Measurements from ENCODE around the gene BATF3. TPM values are rescaled to one million over a fixed set of nuclear protein-coding genes. Genes with fewer than 3 reads are reported as not detected.
A peak's percentile ranks its signal among the peaks of the same experiment; 100 is the strongest.

BATF3 gene
- total and polyA plus RNA-seq, 2 experiments from 2014 or later, result 0.46 to 0.86 TPM

GRCh38 chr1:212699104-212699624 is 476 bp downstream of the BATF3 start:
- peak overlapping the region; percentile 75 for H3K4me2 ChIP-seq (ENCODE audit: unreplicated experiment)
- peak overlapping the region; percentile 68 for H3K9ac ChIP-seq
- peak; percentile 81 for DNase-seq
- in situ Hi-C loops (cut with MboI), result no loop called here
- H3K9me3 ChIP-seq (ENCODE audit: low read depth), result no peaks in the 10 kb centered on the region
- H3K9me2 ChIP-seq (ENCODE audit: insufficient read depth), result no peaks in the 10 kb centered on the region
- TF ChIP-seq EZH2 (IDR thresholded peaks at IDR 0.05; ENCODE audit: insufficient read depth, poor library complexity, severe bottlenecking) (no peak), EZH2phosphoT487 (IDR thresholded peaks at IDR 0.05; ENCODE audit: insufficient read depth, low read depth) (no peak)
- peaks cover 21% of the 10 kb centered on the region for H3F3A ChIP-seq (ENCODE audit: insufficient read depth)
- peak overlapping the region; percentile 82 for H2AFZ ChIP-seq
- 2 to 6% methylated on average over 19 to 28 of the region's 42 CpGs for WGBS, 2 experiments (ENCODE audit: low coverage in 1 of 2, low lambda C conversion rate in 2 of 2, missing lambda C conversion rate in 2 of 2)
- H3K79me2 ChIP-seq (ENCODE audit: insufficient read depth), result no peaks in the 10 kb centered on the region
- H3K4me1 ChIP-seq (ENCODE audit: insufficient read depth), result no peaks in the 10 kb centered on the region
- peaks cover 15% of the 10 kb centered on the region for H3K27me3 ChIP-seq (replicated peaks; ENCODE audit: insufficient read depth)
- no peaks in the 10 kb centered on the region for H4K20me1 ChIP-seq (ENCODE audit: insufficient read depth)
- no peaks in the 10 kb centered on the region for H3K36me3 ChIP-seq (ENCODE audit: low read depth)
- H3K4me3 ChIP-seq, result peak overlapping the region; percentile 72
- H3K27ac ChIP-seq, result no peak overlapping the region

- H3K4me2 ChIP-seq (ENCODE audit: unreplicated experiment), result peak overlapping the region; percentile 75
- H3K4me1 ChIP-seq (ENCODE audit: insufficient read depth), result no peaks in the 10 kb centered on the region
- peaks cover 15% of the 10 kb centered on the region for H3K27me3 ChIP-seq (replicated peaks; ENCODE audit: insufficient read depth)
- H3K4me3 ChIP-seq, result peak overlapping the region; percentile 72
- no peaks in the 10 kb centered on the region for H3K9me3 ChIP-seq (ENCODE audit: low read depth)
- H3F3A ChIP-seq (ENCODE audit: insufficient read depth), result peaks cover 21% of the 10 kb centered on the region
- H4K20me1 ChIP-seq (ENCODE audit: insufficient read depth), result no peaks in the 10 kb centered on the region
- H3K79me2 ChIP-seq (ENCODE audit: insufficient read depth), result no peaks in the 10 kb centered on the region
- H3K36me3 ChIP-seq (ENCODE audit: low read depth), result no peaks in the 10 kb centered on the region
- no peak overlapping the region for H3K9ac ChIP-seq
- in situ Hi-C loops (cut with MboI), result no loop called here
- DNase-seq, result no peak
- no peaks in the 10 kb centered on the region for H3K9me2 ChIP-seq (ENCODE audit: insufficient read depth)
- no peak for TF ChIP-seq EZH2phosphoT487 (IDR thresholded peaks at IDR 0.05; ENCODE audit: insufficient read depth, low read depth)
- TF ChIP-seq EZH2 (IDR thresholded peaks at IDR 0.05; ENCODE audit: insufficient read depth, poor library complexity, severe bottlenecking), result no peak
- peak overlapping the region; percentile 82 for H2AFZ ChIP-seq
- H3K27ac ChIP-seq, result no peak overlapping the region
- WGBS, 2 experiments (ENCODE audit: low coverage in 1 of 2, low lambda C conversion rate in 2 of 2, missing lambda C conversion rate in 2 of 2), result 51 to 54% methylated on average over 12 of the region's 12 CpGs
Observed at GRCh38 chr1:212698467-212699103, 1.1 kb downstream of the BATF3 start.

GRCh38 chr1:212696721-212697331 is 2.8 kb downstream of the BATF3 start:
- no peak for DNase-seq
- Histone ChIP-seq H3K9me3 (ENCODE audit: low read depth) (no peaks in the 10 kb centered on the region), H3K4me2 (ENCODE audit: unreplicated experiment) (no peak overlapping the region), H3K27ac (no peak overlapping the region), H2AFZ (no peak overlapping the region), H3K4me1 (ENCODE audit: insufficient read depth) (no peaks in the 10 kb centered on the region), H3K9me2 (ENCODE audit: insufficient read depth) (no peaks in the 10 kb centered on the region), H3K27me3 (replicated peaks; ENCODE audit: insufficient read depth) (peaks cover 15% of the 10 kb centered on the region), H3K9ac (no peak overlapping the region), H4K20me1 (ENCODE audit: insufficient read depth) (no peaks in the 10 kb centered on the region), H3K4me3 (no peak overlapping the region), H3K36me3 (ENCODE audit: low read depth) (no peaks in the 10 kb centered on the region), H3K79me2 (ENCODE audit: insufficient read depth) (no peaks in the 10 kb centered on the region), H3F3A (ENCODE audit: insufficient read depth) (peaks cover 17% of the 10 kb centered on the region)
- in situ Hi-C loops (cut with MboI), result no loop called here
- WGBS, 2 experiments (ENCODE audit: low coverage in 1 of 2, low lambda C conversion rate in 2 of 2, missing lambda C conversion rate in 2 of 2), result 80 to 88% methylated on average over 13 of the region's 13 CpGs
- TF ChIP-seq EZH2phosphoT487 (IDR thresholded peaks at IDR 0.05; ENCODE audit: insufficient read depth, low read depth), result no peak
- no peak for TF ChIP-seq EZH2 (IDR thresholded peaks at IDR 0.05; ENCODE audit: insufficient read depth, poor library complexity, severe bottlenecking)

DNA sequence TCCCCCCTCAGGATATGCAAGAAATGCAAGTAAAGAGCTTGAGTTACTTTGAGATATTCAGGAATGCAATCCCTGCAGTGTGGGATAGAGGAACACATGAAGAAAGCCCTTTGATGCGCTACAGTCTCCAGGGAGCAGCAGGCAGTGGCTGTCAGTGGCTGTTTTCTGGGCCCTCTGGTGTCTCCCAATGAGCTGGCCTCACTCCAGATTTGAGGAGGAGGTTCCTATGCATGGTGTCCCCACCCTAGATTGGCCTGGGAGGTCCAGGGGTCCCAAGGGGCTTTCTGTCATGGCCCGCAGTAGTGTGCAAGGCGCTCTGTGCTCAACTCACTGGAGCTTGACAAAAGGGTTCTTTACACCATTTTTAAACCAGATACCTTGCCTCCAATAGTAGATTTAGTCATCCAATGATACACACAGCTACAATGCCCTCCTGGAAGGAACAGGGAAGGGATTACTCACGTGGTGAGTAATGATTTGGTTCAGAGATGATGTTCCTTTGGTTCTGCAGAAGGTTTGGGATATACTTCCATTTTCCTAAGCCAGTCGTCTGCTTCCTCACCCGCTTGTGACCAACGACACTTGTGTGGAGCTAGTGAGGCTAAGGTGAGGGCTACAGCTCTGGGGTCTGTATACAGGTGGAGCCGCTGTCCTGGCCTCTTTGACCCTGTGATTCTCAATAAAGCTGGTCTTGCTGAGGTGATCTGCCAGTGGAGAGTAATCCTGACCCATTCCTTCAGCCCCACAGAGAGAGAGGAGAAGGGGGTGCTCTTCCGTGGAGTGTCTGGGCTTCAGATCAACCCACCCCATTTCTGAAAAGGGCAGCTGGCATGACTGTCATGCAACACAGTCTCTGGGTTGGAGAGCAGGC is 6.6 kb downstream of the BATF3 start:
- WGBS, 2 experiments (ENCODE audit: low coverage in 1 of 2, low lambda C conversion rate in 2 of 2, missing lambda C conversion rate in 2 of 2), result 70 to 74% methylated on average over 9 of the region's 9 CpGs
- peaks cover 6% of the 10 kb centered on the region for H3K27me3 ChIP-seq (replicated peaks; ENCODE audit: insufficient read depth)

More for the DNA sequence above, 6.6 kb downstream of the BATF3 start:
- H3K27ac ChIP-seq, result no peak overlapping the region
- H4K20me1 ChIP-seq (ENCODE audit: insufficient read depth), result no peaks in the 10 kb centered on the region
- no peaks in the 10 kb centered on the region for H3K79me2 ChIP-seq (ENCODE audit: insufficient read depth)
- no peak overlapping the region for H3K9ac ChIP-seq
- no peaks in the 10 kb centered on the region for H3K9me2 ChIP-seq (ENCODE audit: insufficient read depth)
- no peaks in the 10 kb centered on the region for H3K4me1 ChIP-seq (ENCODE audit: insufficient read depth)
- no peak overlapping the region for H3K4me2 ChIP-seq (ENCODE audit: unreplicated experiment)
- H3K4me3 ChIP-seq, result no peak overlapping the region
- H3K36me3 ChIP-seq (ENCODE audit: low read depth), result no peaks in the 10 kb centered on the region
- H3F3A ChIP-seq (ENCODE audit: insufficient read depth), result peaks cover 8% of the 10 kb centered on the region
- H3K9me3 ChIP-seq (ENCODE audit: low read depth), result no peaks in the 10 kb centered on the region
- DNase-seq, result peak; percentile 81
- TF ChIP-seq EZH2phosphoT487 (IDR thresholded peaks at IDR 0.05; ENCODE audit: insufficient read depth, low read depth), result no peak
- TF ChIP-seq EZH2 (IDR thresholded peaks at IDR 0.05; ENCODE audit: insufficient read depth, poor library complexity, severe bottlenecking), result no peak
- in situ Hi-C loops (cut with MboI), result no loop called here
- H2AFZ ChIP-seq, result no peak overlapping the region
